GM23338 (cell line): ENCODE data around the gene SLC2A6. TPM values are rescaled to one million over a fixed set of nuclear protein-coding genes. Genes with fewer than 3 reads are reported as not detected.

Experiments
- ATAC-seq: fragments of 200-7000 bp; cut with Tn5 transposase; 3 replicates; pipeline ENCODE4 v1.9.1; 2020
- DNase-seq: peaks from one replicate; pipeline ENCODE4 v3.0.0-alpha.2; 2015; ENCODE audit warnings: low spot score
- H2AFZ ChIP-seq: fragments of 200-600 bp; sonication (generic); 2 replicates; pipeline ENCODE4 v1.8.0; 2016; ENCODE audit warnings: antibody characterized with exemption, mild to moderate bottlenecking, moderate library complexity
- H3F3A ChIP-seq: fragments of 200-600 bp; sonication (generic); replicated peaks from 2 replicates; pipeline ENCODE4 v1.8.0; 2017; ENCODE audit warnings: antibody characterized with exemption, mixed run types, low read depth
- H3K27ac ChIP-seq: fragments of 200-600 bp; sonication (generic); 2 replicates; pipeline ENCODE4 v1.6.1; 2016; ENCODE audit warnings: low read depth
- H3K27me3 ChIP-seq: fragments of 200-600 bp; sonication (generic); 2 replicates; pipeline ENCODE4 v1.8.0; 2016; ENCODE audit warnings: mild to moderate bottlenecking, mixed run types, moderate library complexity; ENCODE audit not compliant: insufficient read depth
- H3K36me3 ChIP-seq: fragments of 200-600 bp; sonication (generic); 2 replicates; pipeline ENCODE4 v1.8.0; 2016; ENCODE audit warnings: mild to moderate bottlenecking; ENCODE audit not compliant: insufficient read depth
- H3K4me1 ChIP-seq: fragments of 200-600 bp; sonication (generic); 2 replicates; pipeline ENCODE4 v1.8.0; 2016; ENCODE audit warnings: mild to moderate bottlenecking, moderate library complexity; ENCODE audit not compliant: insufficient read depth
- H3K4me2 ChIP-seq: fragments of 200-600 bp; sonication (generic); 2 replicates; pipeline ENCODE4 v1.7.1; 2017; ENCODE audit warnings: mixed run types
- H3K4me3 ChIP-seq: fragments of 200-600 bp; sonication (generic); 2 replicates; pipeline ENCODE4 v1.6.1; 2016; ENCODE audit warnings: mixed run types
- H3K79me2 ChIP-seq: fragments of 200-600 bp; sonication (generic); replicated peaks from 2 replicates; pipeline ENCODE4 v1.8.0; 2017; ENCODE audit warnings: mild to moderate bottlenecking; ENCODE audit not compliant: insufficient read depth
- H3K9me2 ChIP-seq: fragments of 200-600 bp; sonication (generic); 2 replicates; pipeline ENCODE4 v1.8.0; 2017; ENCODE audit not compliant: insufficient read depth
- H4K20me1 ChIP-seq: fragments of 200-600 bp; sonication (generic); replicated peaks from 2 replicates; pipeline ENCODE4 v1.8.0; 2017; ENCODE audit warnings: mild to moderate bottlenecking; ENCODE audit not compliant: insufficient read depth
- H3K27ac Mint-ChIP-seq: 2 replicates; pipeline ENCODE4 v1.8.0; 2020; ENCODE audit warnings: inconsistent platforms, mild to moderate bottlenecking, moderate library complexity, mixed read lengths
- H3K27me3 Mint-ChIP-seq: 3 replicates; pipeline ENCODE4 v1.8.0; 2022; ENCODE audit warnings: low read depth, mild to moderate bottlenecking, moderate library complexity, mixed read lengths, inconsistent platforms; ENCODE audit not compliant: insufficient read depth, poor library complexity
- H3K36me3 Mint-ChIP-seq: 3 replicates; pipeline ENCODE4 v1.8.0; 2021; ENCODE audit warnings: low read depth, mild to moderate bottlenecking, inconsistent platforms, moderate library complexity, mixed read lengths
- H3K4me1 Mint-ChIP-seq: 3 replicates; pipeline ENCODE4 v1.8.0; 2020; ENCODE audit warnings: mild to moderate bottlenecking, inconsistent platforms, mixed read lengths
- H3K4me3 Mint-ChIP-seq: 3 replicates; pipeline ENCODE4 v1.8.0; 2021; ENCODE audit warnings: moderate library complexity, mild to moderate bottlenecking, inconsistent platforms, mixed read lengths
- H3K9me3 Mint-ChIP-seq: 3 replicates; pipeline ENCODE4 v1.8.0; 2020; ENCODE audit warnings: moderate library complexity, mild to moderate bottlenecking, inconsistent platforms, mixed read lengths
- CREB1 ChIP-seq: fragments of 250-450 bp; sonication (Bioruptor Pico); IDR thresholded peaks from 2 replicates; pipeline ENCODE4 v1.5.0; 2020; ENCODE audit warnings: low read depth, mild to moderate bottlenecking, moderate library complexity
- EZH2 ChIP-seq: fragments of 200-600 bp; sonication (generic); IDR thresholded peaks from one replicate; pipeline ENCODE4 v1.8.0; 2017; ENCODE audit warnings: antibody characterized with exemption, mild to moderate bottlenecking, low read depth; ENCODE audit not compliant: unreplicated experiment
- EZH2phosphoT487 ChIP-seq: fragments of 200-600 bp; sonication (generic); IDR thresholded peaks from one replicate; pipeline ENCODE4 v1.8.1; 2018; ENCODE audit warnings: antibody characterized with exemption; ENCODE audit not compliant: unreplicated experiment
- JUNB ChIP-seq: IDR thresholded peaks from one replicate; pipeline ENCODE4 v1.6.1; 2016; ENCODE audit warnings: antibody characterized with exemption; ENCODE audit not compliant: unreplicated experiment
- NANOG ChIP-seq: IDR thresholded peaks from 2 replicates; pipeline ENCODE4 v1.6.1; 2016; ENCODE audit warnings: antibody characterized with exemption, borderline replicate concordance
- POLR2AphosphoS5 ChIP-seq: IDR thresholded peaks from 2 replicates; pipeline ENCODE4 v1.6.1; 2016; ENCODE audit warnings: antibody characterized with exemption, low read depth
- STAT1 ChIP-seq: IDR thresholded peaks from one replicate; pipeline ENCODE4 v1.6.1; 2016; ENCODE audit warnings: antibody characterized with exemption; ENCODE audit not compliant: unreplicated experiment
- ZNF114 ChIP-seq: fragments of 250-450 bp; sonication (Bioruptor Pico); IDR thresholded peaks from 2 replicates; pipeline ENCODE4 v1.5.0; 2020; ENCODE audit warnings: mild to moderate bottlenecking, moderate library complexity
- ZNF331 ChIP-seq: fragments of 250-450 bp; sonication (Bioruptor Pico); IDR thresholded peaks from 2 replicates; pipeline ENCODE4 v1.5.0; 2020; ENCODE audit warnings: low read depth, mild to moderate bottlenecking, moderate library complexity
- polyA plus RNA-seq: library from polyadenylated mRNA; unstranded; fragments of >200 nt; fragmentation: Nextera tagmentation; extraction: Ambion mirVana; gene quantifications from 2 replicates; pipeline ENCODE4 v1.2.1, GENCODE V29; 2016
- total RNA-seq: library from RNA; depleted of rRNA; stranded (reverse); fragments of >200 nt; shearing (Covaris generic); gene quantifications from 2 replicates; pipeline ENCODE4 v1.2.3, GENCODE V29; 2014
- TF ChIP-seq, protein P1 (sequence below): IDR thresholded peaks from one replicate; pipeline ENCODE4 v1.6.1; 2018; ENCODE audit warnings: antibody characterized with exemption; ENCODE audit not compliant: unreplicated experiment
- TF ChIP-seq, protein P2 (sequence below): fragments of 250-450 bp; sonication (Bioruptor Pico); IDR thresholded peaks from 2 replicates; pipeline ENCODE4 v1.5.0; 2020; ENCODE audit warnings: mild to moderate bottlenecking, moderate library complexity
- TF ChIP-seq, protein P3 (sequence below), 2 experiments: fragments of 200-600 bp in 1 of 2; sonication (generic) in 1 of 2; conservative IDR thresholded peaks; 2 replicates each; pipeline versions ENCODE4 v1.5.1 to v1.6.1; 2016 to 2017; ENCODE audit warnings: antibody characterized with exemption in 2 of 2, low read depth in 2 of 2, mild to moderate bottlenecking in 2 of 2, moderate library complexity in 1 of 2
- TF ChIP-seq, protein P4 (sequence below): IDR thresholded peaks from 2 replicates; pipeline ENCODE4 v1.6.1; 2016; ENCODE audit warnings: antibody characterized with exemption

Gene SLC2A6
- total and polyA plus RNA-seq, 2 experiments from 2014 or later: 17.5 to 39.3 TPM

DNA sequence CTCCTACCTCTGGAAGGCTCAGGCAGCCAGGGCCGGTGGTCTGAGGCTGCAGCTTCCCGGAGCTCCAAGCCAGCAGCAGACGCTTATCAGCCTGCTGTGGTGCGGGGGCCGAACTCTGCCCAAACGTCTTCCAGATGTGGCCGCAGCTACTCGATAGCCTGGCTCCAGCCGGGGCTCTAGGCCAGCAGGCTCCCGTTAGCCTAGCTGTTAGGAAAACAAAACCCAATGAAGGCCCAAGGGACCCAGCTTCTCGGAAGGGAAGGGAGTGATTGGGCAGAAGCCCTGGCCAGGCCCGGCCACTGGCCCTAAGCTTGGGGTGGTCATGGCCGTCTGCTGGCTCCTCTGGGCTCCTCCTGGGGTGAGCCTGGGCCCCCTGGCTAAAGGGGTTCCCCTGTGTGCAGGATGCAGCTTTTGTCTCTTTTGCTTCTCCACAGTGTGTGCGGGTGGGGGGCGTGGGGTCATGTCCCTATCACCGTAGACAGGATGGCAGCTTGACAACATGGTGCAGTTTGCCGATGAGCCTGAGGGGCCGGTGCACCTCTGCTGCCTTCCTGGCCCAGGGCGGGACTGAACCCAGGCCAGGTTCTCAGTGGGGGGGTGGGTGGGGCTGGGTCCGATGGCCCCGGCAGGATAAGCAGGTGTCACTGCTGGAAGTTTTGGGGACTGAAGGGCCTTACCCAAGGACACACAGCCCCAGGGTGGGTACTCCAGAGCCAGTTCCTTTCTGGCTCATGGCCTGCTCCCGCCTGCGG, 27.2 kb upstream of the SLC2A6 start:
- Histone ChIP-seq H3K9me2 (no peaks in the 10 kb centered on the region), H4K20me1 (no peaks in the 10 kb centered on the region), H3F3A (no peaks in the 10 kb centered on the region), H3K4me2 (no peak overlapping the region), H3K4me1 (peaks cover 15% of the 10 kb centered on the region), H3K79me2 (no peaks in the 10 kb centered on the region), H3K27ac (no peak overlapping the region), H3K27me3 (no peaks in the 10 kb centered on the region), H2AFZ (0 out of 2 replicates have a peak overlapping the region, but pooled peaks have one; percentile 38), H3K4me3 (no peak overlapping the region), H3K36me3 (no peaks in the 10 kb centered on the region)
- Mint-ChIP-seq H3K27ac (no peak overlapping the region), H3K9me3 (peaks cover 25% of the 10 kb centered on the region), H3K4me1 (peaks cover 18% of the 10 kb centered on the region), H3K4me3 (no peak overlapping the region), H3K27me3 (peaks cover 8% of the 10 kb centered on the region), H3K36me3 (peaks cover 3% of the 10 kb centered on the region; the same call in 1 of the 3 replicates)
- no peak for ATAC-seq
- DNase-seq: no peak
- TF ChIP-seq JUNB (no peak), STAT1 (no peak), EZH2phosphoT487 (no peak), POLR2AphosphoS5 (no peak), EZH2 (no peak), CREB1 (CRISPR knock-in tag) (no peak), NANOG (no peak), ZNF114 (no peak), ZNF331 (CRISPR knock-in tag) (no peak)
- TF ChIP-seq, protein P1, sequence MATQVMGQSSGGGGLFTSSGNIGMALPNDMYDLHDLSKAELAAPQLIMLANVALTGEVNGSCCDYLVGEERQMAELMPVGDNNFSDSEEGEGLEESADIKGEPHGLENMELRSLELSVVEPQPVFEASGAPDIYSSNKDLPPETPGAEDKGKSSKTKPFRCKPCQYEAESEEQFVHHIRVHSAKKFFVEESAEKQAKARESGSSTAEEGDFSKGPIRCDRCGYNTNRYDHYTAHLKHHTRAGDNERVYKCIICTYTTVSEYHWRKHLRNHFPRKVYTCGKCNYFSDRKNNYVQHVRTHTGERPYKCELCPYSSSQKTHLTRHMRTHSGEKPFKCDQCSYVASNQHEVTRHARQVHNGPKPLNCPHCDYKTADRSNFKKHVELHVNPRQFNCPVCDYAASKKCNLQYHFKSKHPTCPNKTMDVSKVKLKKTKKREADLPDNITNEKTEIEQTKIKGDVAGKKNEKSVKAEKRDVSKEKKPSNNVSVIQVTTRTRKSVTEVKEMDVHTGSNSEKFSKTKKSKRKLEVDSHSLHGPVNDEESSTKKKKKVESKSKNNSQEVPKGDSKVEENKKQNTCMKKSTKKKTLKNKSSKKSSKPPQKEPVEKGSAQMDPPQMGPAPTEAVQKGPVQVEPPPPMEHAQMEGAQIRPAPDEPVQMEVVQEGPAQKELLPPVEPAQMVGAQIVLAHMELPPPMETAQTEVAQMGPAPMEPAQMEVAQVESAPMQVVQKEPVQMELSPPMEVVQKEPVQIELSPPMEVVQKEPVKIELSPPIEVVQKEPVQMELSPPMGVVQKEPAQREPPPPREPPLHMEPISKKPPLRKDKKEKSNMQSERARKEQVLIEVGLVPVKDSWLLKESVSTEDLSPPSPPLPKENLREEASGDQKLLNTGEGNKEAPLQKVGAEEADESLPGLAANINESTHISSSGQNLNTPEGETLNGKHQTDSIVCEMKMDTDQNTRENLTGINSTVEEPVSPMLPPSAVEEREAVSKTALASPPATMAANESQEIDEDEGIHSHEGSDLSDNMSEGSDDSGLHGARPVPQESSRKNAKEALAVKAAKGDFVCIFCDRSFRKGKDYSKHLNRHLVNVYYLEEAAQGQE: no peak
- TF ChIP-seq, protein P2, sequence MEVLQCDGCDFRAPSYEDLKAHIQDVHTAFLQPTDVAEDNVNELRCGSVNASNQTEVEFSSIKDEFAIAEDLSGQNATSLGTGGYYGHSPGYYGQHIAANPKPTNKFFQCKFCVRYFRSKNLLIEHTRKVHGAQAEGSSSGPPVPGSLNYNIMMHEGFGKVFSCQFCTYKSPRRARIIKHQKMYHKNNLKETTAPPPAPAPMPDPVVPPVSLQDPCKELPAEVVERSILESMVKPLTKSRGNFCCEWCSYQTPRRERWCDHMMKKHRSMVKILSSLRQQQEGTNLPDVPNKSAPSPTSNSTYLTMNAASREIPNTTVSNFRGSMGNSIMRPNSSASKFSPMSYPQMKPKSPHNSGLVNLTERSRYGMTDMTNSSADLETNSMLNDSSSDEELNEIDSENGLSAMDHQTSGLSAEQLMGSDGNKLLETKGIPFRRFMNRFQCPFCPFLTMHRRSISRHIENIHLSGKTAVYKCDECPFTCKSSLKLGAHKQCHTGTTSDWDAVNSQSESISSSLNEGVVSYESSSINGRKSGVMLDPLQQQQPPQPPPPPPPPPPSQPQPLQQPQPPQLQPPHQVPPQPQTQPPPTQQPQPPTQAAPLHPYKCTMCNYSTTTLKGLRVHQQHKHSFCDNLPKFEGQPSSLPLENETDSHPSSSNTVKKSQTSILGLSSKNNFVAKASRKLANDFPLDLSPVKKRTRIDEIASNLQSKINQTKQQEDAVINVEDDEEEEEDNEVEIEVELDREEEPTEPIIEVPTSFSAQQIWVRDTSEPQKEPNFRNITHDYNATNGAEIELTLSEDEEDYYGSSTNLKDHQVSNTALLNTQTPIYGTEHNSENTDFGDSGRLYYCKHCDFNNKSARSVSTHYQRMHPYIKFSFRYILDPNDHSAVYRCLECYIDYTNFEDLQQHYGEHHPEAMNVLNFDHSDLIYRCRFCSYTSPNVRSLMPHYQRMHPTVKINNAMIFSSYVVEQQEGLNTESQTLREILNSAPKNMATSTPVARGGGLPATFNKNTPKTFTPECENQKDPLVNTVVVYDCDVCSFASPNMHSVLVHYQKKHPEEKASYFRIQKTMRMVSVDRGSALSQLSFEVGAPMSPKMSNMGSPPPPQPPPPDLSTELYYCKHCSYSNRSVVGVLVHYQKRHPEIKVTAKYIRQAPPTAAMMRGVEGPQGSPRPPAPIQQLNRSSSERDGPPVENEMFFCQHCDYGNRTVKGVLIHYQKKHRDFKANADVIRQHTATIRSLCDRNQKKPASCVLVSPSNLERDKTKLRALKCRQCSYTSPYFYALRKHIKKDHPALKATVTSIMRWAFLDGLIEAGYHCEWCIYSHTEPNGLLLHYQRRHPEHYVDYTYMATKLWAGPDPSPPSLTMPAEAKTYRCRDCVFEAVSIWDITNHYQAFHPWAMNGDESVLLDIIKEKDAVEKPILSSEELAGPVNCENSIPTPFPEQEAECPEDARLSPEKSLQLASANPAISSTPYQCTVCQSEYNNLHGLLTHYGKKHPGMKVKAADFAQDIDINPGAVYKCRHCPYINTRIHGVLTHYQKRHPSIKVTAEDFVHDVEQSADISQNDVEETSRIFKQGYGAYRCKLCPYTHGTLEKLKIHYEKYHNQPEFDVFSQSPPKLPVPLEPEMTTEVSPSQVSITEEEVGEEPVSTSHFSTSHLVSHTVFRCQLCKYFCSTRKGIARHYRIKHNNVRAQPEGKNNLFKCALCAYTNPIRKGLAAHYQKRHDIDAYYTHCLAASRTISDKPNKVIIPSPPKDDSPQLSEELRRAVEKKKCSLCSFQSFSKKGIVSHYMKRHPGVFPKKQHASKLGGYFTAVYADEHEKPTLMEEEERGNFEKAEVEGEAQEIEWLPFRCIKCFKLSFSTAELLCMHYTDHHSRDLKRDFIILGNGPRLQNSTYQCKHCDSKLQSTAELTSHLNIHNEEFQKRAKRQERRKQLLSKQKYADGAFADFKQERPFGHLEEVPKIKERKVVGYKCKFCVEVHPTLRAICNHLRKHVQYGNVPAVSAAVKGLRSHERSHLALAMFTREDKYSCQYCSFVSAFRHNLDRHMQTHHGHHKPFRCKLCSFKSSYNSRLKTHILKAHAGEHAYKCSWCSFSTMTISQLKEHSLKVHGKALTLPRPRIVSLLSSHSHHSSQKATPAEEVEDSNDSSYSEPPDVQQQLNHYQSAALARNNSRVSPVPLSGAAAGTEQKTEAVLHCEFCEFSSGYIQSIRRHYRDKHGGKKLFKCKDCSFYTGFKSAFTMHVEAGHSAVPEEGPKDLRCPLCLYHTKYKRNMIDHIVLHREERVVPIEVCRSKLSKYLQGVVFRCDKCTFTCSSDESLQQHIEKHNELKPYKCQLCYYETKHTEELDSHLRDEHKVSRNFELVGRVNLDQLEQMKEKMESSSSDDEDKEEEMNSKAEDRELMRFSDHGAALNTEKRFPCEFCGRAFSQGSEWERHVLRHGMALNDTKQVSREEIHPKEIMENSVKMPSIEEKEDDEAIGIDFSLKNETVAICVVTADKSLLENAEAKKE (CRISPR knock-in tag): no peak
- TF ChIP-seq, protein P3, sequence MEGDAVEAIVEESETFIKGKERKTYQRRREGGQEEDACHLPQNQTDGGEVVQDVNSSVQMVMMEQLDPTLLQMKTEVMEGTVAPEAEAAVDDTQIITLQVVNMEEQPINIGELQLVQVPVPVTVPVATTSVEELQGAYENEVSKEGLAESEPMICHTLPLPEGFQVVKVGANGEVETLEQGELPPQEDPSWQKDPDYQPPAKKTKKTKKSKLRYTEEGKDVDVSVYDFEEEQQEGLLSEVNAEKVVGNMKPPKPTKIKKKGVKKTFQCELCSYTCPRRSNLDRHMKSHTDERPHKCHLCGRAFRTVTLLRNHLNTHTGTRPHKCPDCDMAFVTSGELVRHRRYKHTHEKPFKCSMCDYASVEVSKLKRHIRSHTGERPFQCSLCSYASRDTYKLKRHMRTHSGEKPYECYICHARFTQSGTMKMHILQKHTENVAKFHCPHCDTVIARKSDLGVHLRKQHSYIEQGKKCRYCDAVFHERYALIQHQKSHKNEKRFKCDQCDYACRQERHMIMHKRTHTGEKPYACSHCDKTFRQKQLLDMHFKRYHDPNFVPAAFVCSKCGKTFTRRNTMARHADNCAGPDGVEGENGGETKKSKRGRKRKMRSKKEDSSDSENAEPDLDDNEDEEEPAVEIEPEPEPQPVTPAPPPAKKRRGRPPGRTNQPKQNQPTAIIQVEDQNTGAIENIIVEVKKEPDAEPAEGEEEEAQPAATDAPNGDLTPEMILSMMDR (conservative IDR thresholded peaks at IDR 0.05; ENCODE audit: low read depth in 2 of 2): no peak
- TF ChIP-seq, protein P4, sequence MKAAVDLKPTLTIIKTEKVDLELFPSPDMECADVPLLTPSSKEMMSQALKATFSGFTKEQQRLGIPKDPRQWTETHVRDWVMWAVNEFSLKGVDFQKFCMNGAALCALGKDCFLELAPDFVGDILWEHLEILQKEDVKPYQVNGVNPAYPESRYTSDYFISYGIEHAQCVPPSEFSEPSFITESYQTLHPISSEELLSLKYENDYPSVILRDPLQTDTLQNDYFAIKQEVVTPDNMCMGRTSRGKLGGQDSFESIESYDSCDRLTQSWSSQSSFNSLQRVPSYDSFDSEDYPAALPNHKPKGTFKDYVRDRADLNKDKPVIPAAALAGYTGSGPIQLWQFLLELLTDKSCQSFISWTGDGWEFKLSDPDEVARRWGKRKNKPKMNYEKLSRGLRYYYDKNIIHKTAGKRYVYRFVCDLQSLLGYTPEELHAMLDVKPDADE: no peak
